GM23338 (cell line): Measurements from ENCODE around the gene FBLIM1. TPM values are rescaled to one million over a fixed set of nuclear protein-coding genes. Genes with fewer than 3 reads are reported as not detected.

ENCODE experiments used
- ATAC-seq: fragments of 200-7000 bp; cut with Tn5 transposase; 3 replicates; pipeline ENCODE4 v1.9.1; 2020
- DNase-seq: peaks from one replicate; pipeline ENCODE4 v3.0.0-alpha.2; 2015; ENCODE audit warnings: low spot score
- H2AFZ ChIP-seq: fragments of 200-600 bp; sonication (generic); 2 replicates; pipeline ENCODE4 v1.8.0; 2016; ENCODE audit warnings: antibody characterized with exemption, mild to moderate bottlenecking, moderate library complexity
- H3F3A ChIP-seq: fragments of 200-600 bp; sonication (generic); replicated peaks from 2 replicates; pipeline ENCODE4 v1.8.0; 2017; ENCODE audit warnings: antibody characterized with exemption, mixed run types, low read depth
- H3K27ac ChIP-seq: fragments of 200-600 bp; sonication (generic); 2 replicates; pipeline ENCODE4 v1.6.1; 2016; ENCODE audit warnings: low read depth
- H3K27me3 ChIP-seq: fragments of 200-600 bp; sonication (generic); 2 replicates; pipeline ENCODE4 v1.8.0; 2016; ENCODE audit warnings: mild to moderate bottlenecking, mixed run types, moderate library complexity; ENCODE audit not compliant: insufficient read depth
- H3K36me3 ChIP-seq: fragments of 200-600 bp; sonication (generic); 2 replicates; pipeline ENCODE4 v1.8.0; 2016; ENCODE audit warnings: mild to moderate bottlenecking; ENCODE audit not compliant: insufficient read depth
- H3K4me1 ChIP-seq: fragments of 200-600 bp; sonication (generic); 2 replicates; pipeline ENCODE4 v1.8.0; 2016; ENCODE audit warnings: mild to moderate bottlenecking, moderate library complexity; ENCODE audit not compliant: insufficient read depth
- H3K4me2 ChIP-seq: fragments of 200-600 bp; sonication (generic); 2 replicates; pipeline ENCODE4 v1.7.1; 2017; ENCODE audit warnings: mixed run types
- H3K4me3 ChIP-seq: fragments of 200-600 bp; sonication (generic); 2 replicates; pipeline ENCODE4 v1.6.1; 2016; ENCODE audit warnings: mixed run types
- H3K79me2 ChIP-seq: fragments of 200-600 bp; sonication (generic); replicated peaks from 2 replicates; pipeline ENCODE4 v1.8.0; 2017; ENCODE audit warnings: mild to moderate bottlenecking; ENCODE audit not compliant: insufficient read depth
- H3K9me2 ChIP-seq: fragments of 200-600 bp; sonication (generic); 2 replicates; pipeline ENCODE4 v1.8.0; 2017; ENCODE audit not compliant: insufficient read depth
- H4K20me1 ChIP-seq: fragments of 200-600 bp; sonication (generic); replicated peaks from 2 replicates; pipeline ENCODE4 v1.8.0; 2017; ENCODE audit warnings: mild to moderate bottlenecking; ENCODE audit not compliant: insufficient read depth
- H3K27ac Mint-ChIP-seq: 2 replicates; pipeline ENCODE4 v1.8.0; 2020; ENCODE audit warnings: inconsistent platforms, mild to moderate bottlenecking, moderate library complexity, mixed read lengths
- H3K27me3 Mint-ChIP-seq: 3 replicates; pipeline ENCODE4 v1.8.0; 2022; ENCODE audit warnings: low read depth, mild to moderate bottlenecking, moderate library complexity, mixed read lengths, inconsistent platforms; ENCODE audit not compliant: insufficient read depth, poor library complexity
- H3K36me3 Mint-ChIP-seq: 3 replicates; pipeline ENCODE4 v1.8.0; 2021; ENCODE audit warnings: low read depth, mild to moderate bottlenecking, inconsistent platforms, moderate library complexity, mixed read lengths
- H3K4me1 Mint-ChIP-seq: 3 replicates; pipeline ENCODE4 v1.8.0; 2020; ENCODE audit warnings: mild to moderate bottlenecking, inconsistent platforms, mixed read lengths
- H3K4me3 Mint-ChIP-seq: 3 replicates; pipeline ENCODE4 v1.8.0; 2021; ENCODE audit warnings: moderate library complexity, mild to moderate bottlenecking, inconsistent platforms, mixed read lengths
- H3K9me3 Mint-ChIP-seq: 3 replicates; pipeline ENCODE4 v1.8.0; 2020; ENCODE audit warnings: moderate library complexity, mild to moderate bottlenecking, inconsistent platforms, mixed read lengths
- CTCF ChIP-seq, 2 experiments: fragments of 200-600 bp in 1 of 2; sonication (generic) in 1 of 2; conservative IDR thresholded peaks; 2 replicates each; pipeline versions ENCODE4 v1.5.1 to v1.6.1; 2016 to 2017; ENCODE audit warnings: antibody characterized with exemption in 2 of 2, low read depth in 2 of 2, mild to moderate bottlenecking in 2 of 2, moderate library complexity in 1 of 2
- ETS1 ChIP-seq: IDR thresholded peaks from 2 replicates; pipeline ENCODE4 v1.6.1; 2016; ENCODE audit warnings: antibody characterized with exemption
- NANOG ChIP-seq: IDR thresholded peaks from 2 replicates; pipeline ENCODE4 v1.6.1; 2016; ENCODE audit warnings: antibody characterized with exemption, borderline replicate concordance
- POLR2AphosphoS5 ChIP-seq: IDR thresholded peaks from 2 replicates; pipeline ENCODE4 v1.6.1; 2016; ENCODE audit warnings: antibody characterized with exemption, low read depth
- ZNF462 ChIP-seq: fragments of 250-450 bp; sonication (Bioruptor Pico); IDR thresholded peaks from 2 replicates; pipeline ENCODE4 v1.5.0; 2020; ENCODE audit warnings: mild to moderate bottlenecking, moderate library complexity
- polyA plus RNA-seq: library from polyadenylated mRNA; unstranded; fragments of >200 nt; fragmentation: Nextera tagmentation; extraction: Ambion mirVana; gene quantifications from 2 replicates; pipeline ENCODE4 v1.2.1, GENCODE V29; 2016
- total RNA-seq: library from RNA; depleted of rRNA; stranded (reverse); fragments of >200 nt; shearing (Covaris generic); gene quantifications from 2 replicates; pipeline ENCODE4 v1.2.3, GENCODE V29; 2014

Gene FBLIM1
- total and polyA plus RNA-seq, 2 experiments from 2014 or later: 41.7 to 81.7 TPM

GRCh38 chr1:15739745-15740144 is 18.9 kb upstream of the FBLIM1 start:
- Histone ChIP-seq H3K4me2 (no peak overlapping the region), H3K4me3 (no peak overlapping the region), H3K9me2 (no peaks in the 10 kb centered on the region), H3F3A (0 out of 2 replicates have a peak, but pooled peaks cover 5% of the 10 kb centered on the region), H3K27me3 (no peaks in the 10 kb centered on the region), H3K27ac (no peak overlapping the region), H3K36me3 (no peaks in the 10 kb centered on the region), H2AFZ (no peak overlapping the region), H3K79me2 (no peaks in the 10 kb centered on the region), H4K20me1 (no peaks in the 10 kb centered on the region), H3K4me1 (0 out of 2 replicates have a peak, but pooled peaks cover 9% of the 10 kb centered on the region)
- Mint-ChIP-seq H3K4me1 (peaks cover 13% of the 10 kb centered on the region), H3K36me3 (no peaks in the 10 kb centered on the region), H3K4me3 (no peak overlapping the region; the same call in 2 of the 3 replicates), H3K9me3 (no peaks in the 10 kb centered on the region), H3K27me3 (peaks cover 7% of the 10 kb centered on the region), H3K27ac (no peak overlapping the region)
- ATAC-seq: peak; percentile 8; the same call in 2 of the 3 replicates
- TF ChIP-seq ETS1: no peak
- TF ChIP-seq CTCF (conservative IDR thresholded peaks at IDR 0.05; ENCODE audit: low read depth in 2 of 2): peak; percentile 53 to 65
- no peak for TF ChIP-seq POLR2AphosphoS5
- no peak for TF ChIP-seq NANOG
- TF ChIP-seq ZNF462 (CRISPR knock-in tag): no peak
- DNase-seq: peak; percentile 50
